ENCODE measurements around the gene GRIN1.

The GRIN1 gene

GRCh38 chr9:137161558-137162486 is 22.9 kb downstream of the GRIN1 start:
- H3K4me3 ChIP-seq, result peak overlapping the region; percentile 76
- TF ChIP-seq EZH2 (IDR thresholded peaks at IDR 0.05), result no peak
- TF ChIP-seq POLR2AphosphoS5 (IDR thresholded peaks at IDR 0.05; ENCODE audit: borderline replicate concordance, low read depth, low read length), result no peak
- H3K9ac ChIP-seq (ENCODE audit: insufficient read length), result no peak overlapping the region
- no peaks in the 10 kb centered on the region for H3K36me3 ChIP-seq (ENCODE audit: insufficient read depth, low read length)
- no peaks in the 10 kb centered on the region for H3K9me3 ChIP-seq (ENCODE audit: low read depth, low read length)
- no peak overlapping the region for H3K27ac ChIP-seq
- DNase-seq (ENCODE audit: low read depth, low spot score), result no peak

- no peak overlapping the region for H3K27ac ChIP-seq
- peak overlapping the region; percentile 76 for H3K4me3 ChIP-seq
- no peak overlapping the region for H3K9ac ChIP-seq (ENCODE audit: insufficient read length)
- no peaks in the 10 kb centered on the region for H3K36me3 ChIP-seq (ENCODE audit: insufficient read depth, low read length)
- no peak for TF ChIP-seq POLR2AphosphoS5 (IDR thresholded peaks at IDR 0.05; ENCODE audit: borderline replicate concordance, low read depth, low read length)
- no peak for TF ChIP-seq EZH2 (IDR thresholded peaks at IDR 0.05)
- no peak for TF ChIP-seq FOXP2 (optimal IDR thresholded peaks at IDR 0.05; ENCODE audit: control extremely low read depth, extremely low read length, insufficient read depth)
- no peak for DNase-seq (ENCODE audit: low read depth, low spot score)
- H3K9me3 ChIP-seq (ENCODE audit: low read depth, low read length), result no peaks in the 10 kb centered on the region
Measured at GRCh38 chr9:137162505-137163364, 23.8 kb downstream of the GRIN1 start.

- DNase-seq (ENCODE audit: low read depth, low spot score), result no peak
- H3K9me3 ChIP-seq (ENCODE audit: low read depth, low read length), result no peaks in the 10 kb centered on the region
- TF ChIP-seq EZH2 (IDR thresholded peaks at IDR 0.05) (no peak), FOXP2 (optimal IDR thresholded peaks at IDR 0.05; ENCODE audit: control extremely low read depth, extremely low read length, insufficient read depth) (no peak)
- no peak overlapping the region for H3K27ac ChIP-seq
- peak overlapping the region; percentile 76 for H3K4me3 ChIP-seq
- H3K9ac ChIP-seq (ENCODE audit: insufficient read length), result no peak overlapping the region
- no peaks in the 10 kb centered on the region for H3K36me3 ChIP-seq (ENCODE audit: insufficient read depth, low read length)
Measured at GRCh38 chr9:137163365-137163715, 24.4 kb downstream of the GRIN1 start.

DNA sequence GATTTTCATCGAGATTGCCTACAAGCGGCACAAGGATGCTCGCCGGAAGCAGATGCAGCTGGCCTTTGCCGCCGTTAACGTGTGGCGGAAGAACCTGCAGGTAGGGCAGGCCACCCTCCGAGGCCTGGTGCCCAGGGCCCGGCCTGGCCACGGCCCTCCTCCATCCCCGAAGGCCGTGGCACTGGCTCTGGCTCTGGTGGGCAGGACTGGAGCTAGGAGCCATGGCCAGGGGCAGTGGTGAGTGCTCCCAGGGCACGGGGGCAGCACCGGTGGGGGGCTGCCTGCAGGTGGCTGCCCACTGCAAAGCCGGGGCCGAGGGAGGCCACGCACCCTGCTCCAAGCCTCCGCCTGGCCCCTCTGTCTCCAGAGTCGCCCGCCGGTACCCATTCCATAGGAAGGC is 24.9 kb downstream of the GRIN1 start:
- Histone ChIP-seq H3K27ac (no peak overlapping the region), H3K36me3 (ENCODE audit: insufficient read depth, low read length) (no peaks in the 10 kb centered on the region), H3K9ac (ENCODE audit: insufficient read length) (no peak overlapping the region), H3K4me3 (no peak overlapping the region), H3K9me3 (ENCODE audit: low read depth, low read length) (no peaks in the 10 kb centered on the region)
- TF ChIP-seq POLR2AphosphoS5 (IDR thresholded peaks at IDR 0.05; ENCODE audit: borderline replicate concordance, low read depth, low read length) (no peak), EZH2 (IDR thresholded peaks at IDR 0.05) (no peak), FOXP2 (optimal IDR thresholded peaks at IDR 0.05; ENCODE audit: control extremely low read depth, extremely low read length, insufficient read depth) (no peak)
- no peak for DNase-seq (ENCODE audit: low read depth, low spot score)

GRCh38 chr9:137164370-137165249 is 25.7 kb downstream of the GRIN1 start:
- Histone ChIP-seq H3K36me3 (ENCODE audit: insufficient read depth, low read length) (no peaks in the 10 kb centered on the region), H3K9me3 (ENCODE audit: low read depth, low read length) (no peaks in the 10 kb centered on the region), H3K9ac (ENCODE audit: insufficient read length) (no peak overlapping the region), H3K4me3 (no peak overlapping the region), H3K27ac (no peak overlapping the region)
- no peak for DNase-seq (ENCODE audit: low read depth, low spot score)
- no peak for TF ChIP-seq FOXP2 (optimal IDR thresholded peaks at IDR 0.05; ENCODE audit: control extremely low read depth, extremely low read length, insufficient read depth)
- TF ChIP-seq EZH2 (IDR thresholded peaks at IDR 0.05), result no peak
- no peak for TF ChIP-seq POLR2AphosphoS5 (IDR thresholded peaks at IDR 0.05; ENCODE audit: borderline replicate concordance, low read depth, low read length)

- no peaks in the 10 kb centered on the region for H3K9me3 ChIP-seq (ENCODE audit: low read depth, low read length)
- no peak overlapping the region for H3K9ac ChIP-seq (ENCODE audit: insufficient read length)
- DNase-seq (ENCODE audit: low read depth, low spot score), result no peak
- no peaks in the 10 kb centered on the region for H3K36me3 ChIP-seq (ENCODE audit: insufficient read depth, low read length)
- TF ChIP-seq POLR2AphosphoS5 (IDR thresholded peaks at IDR 0.05; ENCODE audit: borderline replicate concordance, low read depth, low read length) (no peak), EZH2 (IDR thresholded peaks at IDR 0.05) (no peak), FOXP2 (optimal IDR thresholded peaks at IDR 0.05; ENCODE audit: control extremely low read depth, extremely low read length, insufficient read depth) (no peak)
- H3K4me3 ChIP-seq, result no peak overlapping the region
- H3K27ac ChIP-seq, result no peak overlapping the region
Measured at GRCh38 chr9:137165250-137165836, 26.4 kb downstream of the GRIN1 start.

DNA sequence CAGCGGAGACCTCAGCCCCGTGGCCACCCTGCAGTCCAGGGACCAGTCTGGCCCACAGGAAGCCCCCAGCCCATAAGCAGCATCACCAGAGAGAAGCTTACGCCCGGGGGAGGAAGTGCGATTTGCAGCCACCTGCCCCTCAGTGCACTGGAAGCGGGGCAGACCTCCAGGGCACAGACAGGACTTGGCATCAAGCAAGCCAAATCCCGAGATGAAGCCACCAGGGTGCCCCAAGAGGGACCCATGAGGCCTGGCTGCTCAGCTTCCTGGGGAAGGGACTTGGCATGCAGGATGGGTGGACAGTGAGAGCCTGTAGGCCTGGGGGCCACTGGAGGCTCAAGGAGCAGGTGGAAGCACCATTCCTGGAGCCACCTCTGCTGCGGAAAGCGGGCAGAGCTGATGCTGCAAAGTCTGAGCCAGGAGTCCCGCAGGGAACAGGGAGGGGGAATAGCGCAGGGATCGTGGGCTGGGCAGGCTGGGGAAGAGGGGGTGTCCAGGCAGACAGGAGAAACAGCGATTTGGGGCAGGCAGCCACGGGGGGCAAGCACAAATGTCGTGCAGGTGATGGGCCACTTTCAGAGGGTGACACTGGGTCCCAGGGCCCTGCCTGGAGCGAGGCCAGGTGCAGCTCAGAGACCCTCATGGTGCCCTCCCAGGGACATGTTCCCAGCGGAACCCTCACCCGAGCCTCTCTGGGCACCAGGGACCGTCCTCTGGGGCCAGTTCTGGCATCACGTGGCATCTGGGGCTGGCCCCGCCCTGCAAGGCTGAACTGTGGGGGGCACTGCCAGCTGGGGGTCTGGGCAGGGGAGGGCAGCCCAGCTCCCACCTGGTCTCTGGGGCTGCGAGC is 27.7 kb downstream of the GRIN1 start:
- Histone ChIP-seq H3K36me3 (ENCODE audit: insufficient read depth, low read length) (no peaks in the 10 kb centered on the region), H3K27ac (no peak overlapping the region)
- TF ChIP-seq POLR2AphosphoS5 (IDR thresholded peaks at IDR 0.05; ENCODE audit: borderline replicate concordance, low read depth, low read length) (no peak), FOXP2 (optimal IDR thresholded peaks at IDR 0.05; ENCODE audit: control extremely low read depth, extremely low read length, insufficient read depth) (no peak), EZH2 (IDR thresholded peaks at IDR 0.05) (no peak)

More for the DNA sequence above, 27.7 kb downstream of the GRIN1 start:
- Histone ChIP-seq H3K9ac (ENCODE audit: insufficient read length) (no peak overlapping the region), H3K9me3 (ENCODE audit: low read depth, low read length) (no peaks in the 10 kb centered on the region), H3K4me3 (no peak overlapping the region)
- no peak for DNase-seq (ENCODE audit: low read depth, low spot score)
